A549 (cell line): ENCODE results near the gene THADA.

Experiments
- CEBPB ChIP-seq, 2 experiments: fragments of >200 bp in 1 of 2; sonication (Bioruptor Twin) in 1 of 2; formaldehyde crosslinking in 1 of 2; IDR thresholded peaks; 2 replicates each; pipeline ENCODE4 v1.6.1; 2012 to 2016
- CTCF ChIP-seq: fragments of >200 bp; sonication (Bioruptor Twin); formaldehyde crosslinking; IDR thresholded peaks from 3 replicates; pipeline ENCODE4 v1.5.1; 2016
- EP300 ChIP-seq, 2 experiments: fragments of >200 bp; sonication (Bioruptor Twin); formaldehyde crosslinking; IDR thresholded peaks; 2 replicates in 1 of 2; 3 replicates in 1 of 2; pipeline ENCODE4 v1.6.1; 2016 to 2017
- POLR2A ChIP-seq: IDR thresholded peaks from 2 replicates; pipeline ENCODE4 v1.6.1; 2012; ENCODE audit warnings: mild to moderate bottlenecking, low read length
- POLR2AphosphoS2 ChIP-seq: conservative IDR thresholded peaks from 2 replicates; pipeline ENCODE4 v1.6.1; 2012; ENCODE audit warnings: low read length, improper control_type of control experiment, inconsistent platforms
- REST ChIP-seq: fragments of 200-600 bp; sonication (generic); IDR thresholded peaks from 2 replicates; pipeline ENCODE4 v1.6.1; 2016; ENCODE audit warnings: antibody characterized with exemption, mild to moderate bottlenecking, moderate library complexity

DNA sequence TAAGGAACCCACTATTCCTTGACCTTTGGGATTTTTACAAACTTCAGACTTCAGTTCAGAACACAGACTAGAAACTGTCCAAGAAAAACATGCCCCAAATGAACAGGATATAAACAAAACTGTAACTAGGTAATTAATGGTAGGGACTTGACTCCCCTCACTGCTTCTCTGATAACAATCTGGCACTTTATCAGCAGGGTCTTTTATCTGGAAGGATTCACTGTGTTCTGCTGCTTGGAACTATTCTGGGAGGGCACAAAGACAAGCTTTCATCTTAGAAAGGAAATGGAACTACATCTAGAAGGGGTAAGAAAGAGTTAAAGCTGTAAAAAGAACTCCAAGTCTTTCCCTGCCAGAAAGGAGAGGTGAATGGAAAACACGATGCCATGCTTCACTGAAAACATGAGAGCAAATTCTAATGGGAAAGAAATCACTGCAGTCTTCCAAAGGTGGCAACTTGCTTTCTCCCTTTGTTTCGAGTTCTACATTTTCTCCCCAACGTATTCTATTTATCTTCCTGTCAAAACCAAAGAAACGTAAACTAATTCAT lies 181.2 kb downstream of the THADA start:
- TF ChIP-seq POLR2A (no peak), CTCF (no peak), REST (no peak), CEBPB (IDR thresholded peaks at IDR 0.05) (no peak), EP300 (IDR thresholded peaks at IDR 0.05) (no peak), POLR2AphosphoS2 (no peak)
